Superior temporal gyrus (tissue), 1 donor: ENCODE data around the gene RO60.
"Not testable (repeated sequence)": the region's sequence is repeated elsewhere in the genome, so short reads cannot be mapped to it uniquely, and the experiment has no call there.

Experiments
- DNase-seq: peaks from one replicate; pipeline ENCODE4 v3.0.0-alpha.2; 2016; ENCODE audit errors: extremely low spot score

The RO60 gene

DNA sequence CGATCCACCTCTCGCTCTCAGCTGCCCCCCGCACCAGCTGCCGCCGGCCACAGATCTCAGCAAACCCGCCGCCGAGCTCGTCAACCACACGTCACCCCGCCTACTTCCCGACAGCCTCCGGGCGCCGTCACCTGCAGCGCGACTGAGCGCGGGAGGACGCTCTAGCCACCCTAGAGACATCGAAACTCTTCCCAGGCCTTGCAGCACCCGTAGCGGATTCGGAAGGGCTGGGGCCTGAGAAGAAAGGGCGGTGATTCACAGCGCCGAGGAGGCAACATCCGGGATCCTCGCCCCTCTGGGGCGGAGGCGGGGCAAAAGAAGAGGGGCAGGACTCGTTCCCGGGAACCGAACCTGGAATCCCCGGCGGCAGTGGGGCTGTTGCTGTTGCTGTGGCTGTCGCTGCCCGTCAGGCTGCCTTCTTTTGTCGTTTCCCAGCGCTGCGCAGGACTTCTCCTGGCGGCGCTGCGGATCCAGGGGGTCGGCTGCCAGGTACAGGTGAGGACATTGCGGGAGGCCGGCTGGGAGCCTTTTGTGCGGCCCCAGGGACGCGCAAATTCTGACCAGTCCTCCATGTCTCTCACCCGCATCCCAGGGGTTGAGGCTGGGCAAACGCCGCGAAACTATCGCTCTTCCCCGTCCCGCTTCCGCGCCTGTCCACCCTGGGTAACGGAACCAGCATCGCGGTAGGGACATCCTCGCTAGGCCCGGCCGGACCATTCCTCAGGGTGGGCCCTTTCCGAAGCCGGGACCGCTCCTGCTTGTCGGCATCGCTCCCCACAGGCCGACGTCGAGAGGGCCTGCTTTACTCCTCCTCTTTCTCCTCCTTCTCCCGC lies at the start of gene RO60, which contains the start of gene UCHL5:
Gene RO60 (plus strand): TSS at position 331 of the 833 bp plus-strand sequence. CDS start 9,443 bp downstream, outside the sequence.
Gene UCHL5 (minus strand): TSS at position 79 of the 833 bp plus-strand sequence. CDS start 100 bp downstream, outside the sequence.
- DNase-seq: peak; percentile 99

DNA sequence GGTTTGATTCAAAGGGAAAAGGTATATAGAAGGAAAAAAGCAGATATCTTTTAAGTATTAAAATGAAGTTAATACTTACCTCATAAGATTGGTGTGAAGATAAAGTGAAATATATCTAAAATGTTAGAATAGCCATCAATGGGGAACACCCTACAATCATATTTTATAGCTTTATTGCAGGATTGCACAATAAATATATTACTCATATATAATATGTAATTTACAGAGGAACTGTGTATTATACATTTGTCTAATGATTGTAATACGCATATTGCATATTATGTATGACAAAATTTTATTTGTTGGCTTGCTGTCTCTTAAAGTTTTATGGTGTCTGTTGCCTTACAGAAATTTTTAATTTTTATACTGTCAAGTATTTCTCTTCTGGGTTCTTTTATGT lies 48.0 kb upstream of the RO60 start:
- DNase-seq: no peak

DNA sequence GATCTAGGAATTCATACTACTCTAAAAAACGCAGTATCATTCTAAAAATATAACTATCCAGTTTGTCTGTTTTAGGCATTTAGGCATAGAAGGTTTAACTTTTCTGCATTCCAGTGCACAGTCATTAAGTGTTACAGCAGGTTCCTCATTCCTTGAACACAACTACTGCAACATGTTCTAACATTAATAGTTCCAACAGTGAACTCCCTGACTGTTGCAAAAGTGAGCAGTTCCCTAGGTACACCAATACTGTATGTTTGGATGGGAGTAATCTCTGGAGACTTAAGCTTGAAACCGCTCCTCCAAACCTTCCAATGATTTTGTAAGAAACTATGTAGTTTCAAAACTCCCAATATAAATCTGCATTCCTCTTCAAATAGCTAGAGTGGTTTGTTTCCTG lies 46.4 kb upstream of the RO60 start:
- DNase-seq: no peak

DNA sequence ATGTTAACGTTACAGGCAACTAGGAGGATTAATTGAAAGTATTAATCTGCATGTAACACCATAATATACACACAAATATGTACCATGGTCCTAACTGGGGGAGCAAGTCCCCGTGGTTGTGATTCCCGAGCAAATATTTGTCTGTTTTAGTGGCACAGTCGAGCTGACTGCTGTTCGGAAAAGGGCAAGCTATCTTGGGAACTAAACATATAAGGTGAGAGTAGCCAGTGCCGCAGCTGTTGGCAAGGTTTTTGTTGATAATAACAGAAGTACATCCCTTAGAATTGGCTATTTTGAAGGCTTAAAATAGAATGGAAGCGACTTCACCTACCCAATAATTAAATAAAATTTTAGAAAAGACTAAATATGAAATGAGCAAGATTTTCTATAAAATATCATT lies 45.7 kb upstream of the RO60 start:
- no peak for DNase-seq

DNA sequence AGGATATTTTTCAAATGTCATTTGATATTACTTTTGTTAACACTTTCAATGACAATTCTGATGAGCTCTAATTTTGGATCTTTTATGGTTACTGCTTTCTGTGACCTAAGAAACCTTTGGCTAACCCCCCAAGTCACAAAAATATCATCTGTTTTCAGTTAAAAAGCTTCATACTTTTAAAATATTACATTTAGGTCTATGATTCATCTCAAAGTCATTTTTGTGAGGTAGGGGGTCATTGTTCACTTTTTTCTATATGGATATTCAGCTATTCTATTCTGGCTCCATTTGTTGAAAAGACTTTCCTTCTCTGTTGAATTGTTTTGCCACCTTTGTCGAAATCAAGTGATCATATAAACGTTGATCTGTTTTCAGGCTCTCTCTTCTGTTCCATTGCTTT lies 45.0 kb upstream of the RO60 start:
- DNase-seq: no peak

DNA sequence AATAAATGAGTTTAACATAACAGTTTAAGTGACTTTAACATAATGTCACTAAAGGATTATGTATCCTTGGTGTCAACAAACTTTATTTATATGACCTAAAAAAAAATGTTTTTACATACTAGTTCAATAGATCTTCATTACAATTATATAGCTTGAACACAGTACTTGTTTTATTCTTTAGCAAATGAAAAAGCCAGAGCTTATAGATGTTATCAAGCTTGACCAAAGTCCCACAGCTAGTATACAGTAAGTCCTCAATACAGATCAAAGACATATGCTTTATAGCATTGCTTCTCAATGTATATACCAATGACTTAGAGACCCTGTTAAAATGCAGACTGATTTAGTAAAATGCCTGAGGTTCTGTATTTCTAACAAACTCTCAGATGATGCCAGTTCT lies 42.6 kb upstream of the RO60 start:
- DNase-seq: no peak

DNA sequence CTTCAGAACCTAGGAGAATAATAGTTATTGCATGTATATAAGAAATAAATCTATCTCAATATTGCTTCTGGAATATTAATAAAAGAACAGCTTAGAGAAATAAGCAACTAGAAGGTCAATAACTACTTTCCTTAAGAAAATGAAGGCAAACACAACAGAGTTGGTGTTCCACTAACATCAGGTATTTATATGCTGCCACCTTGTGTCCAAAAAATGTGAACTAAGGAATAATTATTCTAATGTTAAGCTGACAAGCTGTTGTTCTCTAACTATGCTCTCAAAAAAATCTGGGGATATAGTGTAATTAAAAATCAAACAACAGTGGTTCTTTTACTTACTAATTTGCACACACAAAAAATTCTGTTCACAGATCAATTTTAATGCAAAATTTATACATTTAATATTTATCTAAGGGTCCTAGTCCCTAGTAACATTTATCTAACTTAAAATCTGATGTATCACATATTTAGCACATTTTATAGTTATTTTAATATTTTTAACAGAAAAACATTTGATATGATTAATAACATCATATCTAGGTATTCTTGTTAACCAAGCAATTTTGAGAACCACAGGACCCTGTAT lies 39.9 kb upstream of the RO60 start:
- DNase-seq: peak; percentile 88

DNA sequence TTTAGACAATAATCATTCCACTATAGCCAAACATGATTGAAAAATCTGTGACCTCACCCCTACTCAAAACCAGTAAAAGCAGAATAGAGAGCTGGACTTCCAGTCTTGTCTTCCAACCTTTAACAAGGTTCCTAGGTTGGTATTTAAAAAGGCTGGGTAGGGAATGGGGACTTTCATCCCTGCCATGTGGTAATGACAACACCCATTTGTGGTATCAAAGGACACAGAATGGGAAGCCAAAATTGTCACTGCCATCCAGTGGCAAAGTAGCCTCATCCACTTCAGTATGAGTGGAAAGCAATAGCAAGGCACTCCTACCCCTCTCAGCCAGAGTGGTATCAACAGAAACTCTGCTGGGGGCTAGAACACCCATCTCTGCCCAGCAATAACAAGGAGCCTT lies 34.2 kb upstream of the RO60 start:
- DNase-seq: no peak

DNA sequence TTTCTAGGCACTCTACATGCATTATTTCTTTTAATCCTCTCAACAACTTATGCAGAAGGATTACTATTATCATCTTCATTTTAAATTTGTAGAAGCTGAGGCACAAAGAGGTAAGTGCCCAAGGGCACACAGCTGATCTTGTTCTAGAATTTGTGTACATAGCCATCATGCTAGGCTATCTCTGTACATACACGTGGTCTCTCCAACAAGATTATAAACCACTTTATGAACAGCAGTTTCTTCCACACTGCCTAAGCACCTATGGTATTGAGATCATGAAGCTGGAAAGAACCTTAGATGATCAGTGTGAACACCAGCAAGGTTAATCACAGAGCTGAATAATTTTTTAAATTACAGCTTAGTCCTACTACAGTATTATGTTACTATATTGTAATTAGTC lies 29.1 kb upstream of the RO60 start:
- DNase-seq: no peak

DNA sequence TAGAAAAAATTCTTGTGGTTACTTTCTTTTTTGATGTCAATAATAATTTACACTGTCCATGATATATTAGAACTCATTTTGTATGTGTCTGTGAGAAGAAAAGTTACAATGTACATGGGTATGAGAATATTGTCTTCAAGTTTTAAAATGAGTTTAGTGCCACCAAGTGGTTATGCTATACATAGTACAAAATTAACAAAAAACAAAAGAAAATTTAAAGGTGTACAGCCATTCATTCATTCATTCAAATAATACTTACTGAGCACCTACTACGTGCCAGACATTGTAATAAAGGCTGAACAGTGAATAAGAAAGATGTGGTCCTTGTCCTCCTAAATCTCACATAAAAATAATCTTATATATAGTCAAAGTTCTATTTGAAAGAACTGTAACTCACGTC lies 28.0 kb upstream of the RO60 start:
- no peak for DNase-seq

DNA sequence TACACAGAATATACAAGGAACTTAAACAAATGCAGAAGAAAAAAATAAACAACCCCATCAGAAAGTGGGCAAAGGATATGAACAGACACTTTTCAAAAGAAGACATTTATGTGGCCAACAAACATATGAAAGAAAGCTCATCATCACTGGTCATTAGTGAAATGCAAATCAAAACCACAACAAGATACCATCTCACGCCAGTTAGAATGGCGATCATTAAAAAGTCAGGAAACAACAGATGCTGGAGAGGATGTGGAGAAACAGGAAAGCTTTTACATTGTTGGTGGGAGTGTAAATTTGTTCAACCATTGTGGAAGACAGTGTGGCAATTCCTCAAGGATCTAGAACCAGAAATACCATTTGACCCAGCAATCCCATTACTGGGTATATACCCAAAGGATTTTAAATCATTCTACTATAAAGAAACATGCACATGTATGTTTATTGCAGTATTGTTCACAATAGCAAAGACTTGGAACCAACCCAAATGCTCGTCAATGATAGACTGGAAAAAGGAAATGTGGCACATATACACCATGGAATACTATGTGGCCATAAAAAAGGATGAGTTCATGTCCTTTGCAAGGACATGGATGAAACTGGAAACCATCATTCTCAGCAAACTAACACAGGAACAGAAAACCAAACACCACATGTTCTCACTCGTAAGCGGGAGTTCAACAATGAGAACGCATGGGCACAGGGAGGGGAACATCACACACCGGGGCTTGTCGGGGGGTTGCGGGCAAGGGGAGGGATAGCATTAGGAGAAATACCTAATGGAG lies 26.6 kb upstream of the RO60 start:
- DNase-seq: not testable (repeated sequence)

DNA sequence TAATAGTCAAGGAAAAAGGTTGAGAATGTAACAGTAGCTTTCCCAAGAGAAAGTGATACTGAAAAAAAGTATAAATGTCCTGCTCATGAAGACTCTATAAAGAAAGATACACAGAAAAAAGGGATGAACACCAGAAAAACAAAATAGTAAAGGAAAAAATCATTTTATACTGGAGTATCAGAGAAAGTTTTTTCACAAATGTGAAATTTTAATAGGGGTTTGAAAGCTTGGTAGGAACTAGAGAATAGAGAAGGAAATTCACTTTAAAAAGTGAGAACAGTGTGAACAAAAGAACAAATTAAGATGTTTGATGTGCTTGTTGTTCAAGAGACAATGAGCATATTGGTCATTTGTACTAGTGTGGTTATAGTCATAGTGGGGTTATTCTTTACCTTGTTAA lies 25.8 kb upstream of the RO60 start:
- no peak for DNase-seq

DNA sequence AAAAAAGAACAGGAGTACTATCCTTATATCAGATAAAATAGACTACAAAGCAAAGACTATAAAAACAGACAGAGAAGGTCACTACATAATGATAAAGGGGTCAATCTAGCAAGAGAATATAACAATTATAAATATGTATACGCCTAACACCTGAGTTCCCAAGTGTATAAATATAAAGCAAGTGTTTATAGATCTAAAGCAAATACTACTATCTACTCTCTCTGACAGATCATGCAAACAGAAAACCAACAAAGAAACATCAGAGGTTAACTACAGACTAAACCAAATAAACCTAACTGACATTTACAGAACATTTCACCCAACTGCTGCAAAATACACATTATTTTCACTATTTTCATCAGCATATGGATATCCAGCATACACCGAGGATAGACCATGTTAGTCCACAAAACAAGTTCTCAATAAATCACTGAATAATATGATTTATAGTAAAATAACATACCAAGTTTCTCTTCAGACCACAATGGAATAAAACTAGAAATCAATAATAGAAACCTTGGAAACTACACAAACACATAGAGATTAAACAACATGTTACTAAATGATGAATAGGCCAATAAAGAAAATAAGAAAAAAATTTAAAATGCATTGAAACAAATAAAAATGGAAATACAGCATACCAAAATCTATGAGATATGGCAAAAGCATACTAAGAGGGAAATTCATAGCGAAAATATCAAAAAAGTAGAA lies 22.9 kb upstream of the RO60 start:
- no peak for DNase-seq

DNA sequence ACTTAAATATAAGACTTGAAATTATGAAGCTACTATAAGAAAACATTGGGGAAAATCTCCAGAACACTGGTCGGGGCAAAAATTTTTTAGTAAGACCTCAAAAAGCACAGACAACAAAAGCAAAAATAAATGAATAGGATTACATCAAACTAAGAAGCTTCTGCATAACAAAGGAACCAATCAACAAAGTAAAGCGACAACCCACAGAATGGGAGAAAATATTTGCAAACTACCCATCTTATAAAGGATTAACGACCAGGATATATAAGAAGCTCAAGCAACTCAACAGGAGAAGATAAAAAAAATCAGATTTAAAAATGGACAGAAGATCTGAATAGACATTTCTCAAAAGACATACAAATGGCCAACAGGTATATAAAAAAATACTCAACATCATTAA lies 19.4 kb upstream of the RO60 start:
- DNase-seq: no peak

DNA sequence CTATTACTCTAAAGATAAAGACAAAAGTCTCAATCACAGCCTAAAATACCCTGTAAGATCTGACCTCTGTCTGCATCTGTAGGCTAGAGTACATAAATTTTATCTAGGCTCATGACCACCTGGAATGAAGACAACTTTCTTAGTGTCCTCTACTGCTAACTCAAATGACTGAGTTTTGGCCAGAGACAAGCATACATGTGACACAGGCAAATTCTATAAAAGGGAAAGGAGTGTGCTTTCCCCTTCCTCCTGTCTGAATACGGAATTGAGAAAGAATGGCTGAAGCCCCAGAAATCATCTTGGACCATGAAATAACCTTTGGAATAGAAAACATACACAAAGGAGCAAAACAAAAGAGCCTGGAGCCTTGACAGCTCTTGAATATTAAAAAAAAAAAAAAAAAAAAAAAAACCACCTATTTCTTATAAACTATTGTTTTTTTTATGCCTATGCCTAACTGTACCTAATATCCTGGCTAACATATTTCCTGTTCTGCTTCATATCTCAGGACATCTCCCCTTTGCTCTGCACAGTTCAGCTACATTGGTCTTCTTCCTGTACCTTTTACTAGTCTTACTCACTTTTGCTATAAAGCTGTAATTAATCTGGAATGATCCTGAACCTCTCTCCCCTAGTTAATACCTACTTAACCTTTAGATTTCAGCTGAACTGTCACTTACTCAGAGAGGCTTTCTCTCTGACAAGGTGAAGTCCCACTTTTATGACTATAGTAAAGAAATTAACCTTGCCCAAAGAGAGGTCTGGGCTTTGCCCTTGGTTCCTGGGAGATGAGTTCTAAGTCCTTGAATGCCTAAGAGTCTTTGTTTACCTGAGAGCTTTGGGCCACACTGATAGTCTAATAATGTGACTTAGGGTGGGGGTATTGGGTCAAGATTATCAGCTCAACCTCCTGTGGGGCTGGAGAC lies 16.4 kb upstream of the RO60 start:
- DNase-seq: no peak

DNA sequence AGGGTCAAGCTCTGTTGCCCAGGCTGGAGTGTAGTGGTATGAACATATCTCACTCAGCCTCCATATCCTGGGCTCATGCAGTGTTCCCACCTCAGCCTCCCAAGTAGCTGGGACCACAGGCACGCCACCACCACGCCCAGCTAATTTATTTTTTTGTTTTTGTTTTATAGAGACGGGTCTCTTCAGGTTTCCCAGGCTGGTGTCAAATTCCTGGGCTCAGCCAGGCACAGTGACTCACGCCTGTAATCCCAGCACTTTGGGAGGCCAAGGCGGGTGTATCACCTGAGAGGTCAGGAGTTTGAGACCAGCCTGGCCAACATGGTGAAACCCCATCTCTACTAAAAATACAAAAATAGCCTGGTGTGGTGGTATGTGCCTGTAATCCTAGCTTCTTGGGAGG lies 10.5 kb upstream of the RO60 start:
- DNase-seq: not testable (repeated sequence)

DNA sequence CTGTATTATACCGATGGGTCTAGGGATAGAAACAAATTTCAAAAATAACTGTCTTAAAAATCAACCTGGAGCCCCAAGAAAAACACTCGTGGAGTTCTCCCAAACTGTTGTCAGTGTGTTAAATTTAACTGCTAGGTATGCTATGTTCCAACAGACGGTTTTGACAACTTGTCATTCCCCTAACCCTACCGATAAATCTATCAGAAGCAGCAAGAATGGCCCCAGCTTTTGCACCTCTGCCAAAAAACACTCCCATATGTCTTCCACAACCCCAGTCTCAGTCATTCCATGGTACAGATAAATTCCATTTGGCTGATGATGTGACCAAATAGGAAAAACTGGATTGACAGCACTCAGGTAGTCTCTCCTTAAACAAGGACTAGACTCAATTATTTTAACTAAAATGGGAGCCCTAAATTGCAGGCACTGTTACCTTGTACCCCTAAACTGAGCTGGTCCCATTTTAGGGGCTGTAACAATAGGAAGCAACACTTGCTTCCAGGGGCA lies 5.2 kb upstream of the RO60 start:
- DNase-seq: no peak

DNA sequence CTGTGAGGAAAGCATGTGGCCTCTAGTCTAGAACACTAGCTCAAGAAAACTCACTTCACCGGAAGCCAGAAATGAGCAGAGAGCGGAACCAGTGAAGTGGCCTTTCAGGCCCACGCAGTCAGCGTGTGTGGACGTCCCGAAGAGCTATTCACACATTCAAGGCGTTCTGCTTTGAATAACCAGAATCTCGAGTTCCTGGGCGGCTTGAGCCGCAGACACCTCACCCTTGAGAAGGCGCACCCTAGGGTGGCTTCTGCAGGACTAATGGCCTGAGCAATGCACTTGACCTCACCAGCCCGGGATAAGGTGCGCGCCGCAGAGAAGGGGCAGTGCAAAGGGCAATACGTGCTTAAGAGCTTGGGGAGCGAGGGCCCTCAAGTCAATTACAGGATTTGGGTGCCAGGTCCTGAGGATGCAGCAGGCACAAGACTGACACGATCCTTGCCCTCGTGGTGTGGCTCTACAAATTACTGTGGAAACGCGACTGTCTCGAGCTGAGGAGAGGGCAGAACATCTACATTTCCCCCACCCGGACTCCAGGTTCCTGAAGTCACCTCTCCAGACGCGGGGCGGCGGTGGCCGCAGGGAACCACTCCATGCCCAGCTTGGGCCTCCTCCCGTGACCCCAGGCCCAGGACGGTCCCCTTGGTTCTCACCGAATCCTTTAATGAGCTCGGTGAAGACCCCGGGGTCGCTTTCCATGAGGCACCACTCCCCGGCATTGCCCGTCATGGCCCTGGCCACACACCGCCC lies 707 bp upstream of the RO60 start:
- peak; percentile 12 for DNase-seq

DNA sequence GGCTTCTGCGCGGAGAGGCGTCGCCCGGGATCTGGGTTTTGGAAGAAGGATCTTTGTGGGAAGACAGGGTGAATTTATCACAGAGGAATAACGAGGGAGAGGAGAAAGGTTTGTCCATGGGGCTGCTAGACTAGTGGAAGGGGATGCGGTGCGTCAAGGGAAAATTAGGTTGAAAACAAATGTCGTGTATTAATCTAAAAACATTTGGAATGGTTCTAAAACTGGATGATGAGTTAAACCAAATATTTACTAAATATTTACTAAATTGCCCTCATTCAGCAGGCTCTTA lies 647 bp downstream of the RO60 start:
- no peak for DNase-seq

DNA sequence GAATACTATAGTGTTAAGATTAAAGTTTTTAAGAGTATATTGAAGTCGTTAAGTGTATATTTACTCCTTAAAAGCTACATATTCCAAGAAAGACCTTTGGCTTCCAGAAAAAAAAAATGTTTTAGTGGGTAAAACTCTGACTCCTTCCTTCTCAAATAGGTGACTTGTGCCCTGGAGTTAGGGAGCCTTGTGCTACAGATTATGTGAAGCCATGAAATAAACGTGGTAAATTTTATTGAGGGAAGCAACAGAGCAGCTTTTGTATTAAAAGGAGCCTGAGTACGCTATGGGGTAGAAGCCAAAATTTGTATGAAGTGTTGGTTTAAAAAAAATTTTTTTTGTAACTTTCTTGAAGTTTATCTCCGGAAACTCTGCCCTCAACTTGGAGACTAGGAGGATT lies 994 bp downstream of the RO60 start:
- DNase-seq: no peak
